ENCODE data around the gene NRP1. TPM values are rescaled to one million over a fixed set of nuclear protein-coding genes. Genes with fewer than 3 reads are reported as not detected.
"Not testable (repeated sequence)": the region's sequence is repeated elsewhere in the genome, so short reads cannot be mapped to it uniquely, and the experiment has no call there.

Gene NRP1
- total RNA-seq, 2 donors from 2014 or later = 0.33 to 1.5 TPM

GRCh38 chr10:33143160-33143728 is 191.2 kb downstream of the NRP1 start:
- Mint-ChIP-seq H3K9me3 (no peaks in the 10 kb centered on the region), H3K4me1 (ENCODE audit: low read depth in 2 of 2) (peaks cover 31 to 38% of the 10 kb centered on the region in 2 donors), H3K4me3 (peak overlapping the region; percentile 52), H3K27ac (peak overlapping the region; percentile 32 to 66), H3K36me3 (no peaks in the 10 kb centered on the region), H3K27me3 (no peaks in the 10 kb centered on the region)
- ATAC-seq (peak; percentile 69 to 89), DNase-seq (ENCODE audit: low spot score) (no peak)

- ATAC-seq (no peak), DNase-seq (ENCODE audit: low spot score) (no peak)
- Mint-ChIP-seq H3K27ac (no peak overlapping the region), H3K36me3 (no peaks in the 10 kb centered on the region), H3K4me3 (no peak overlapping the region), H3K4me1 (ENCODE audit: low read depth in 2 of 2) (peaks cover 39 to 42% of the 10 kb centered on the region in 2 donors), H3K27me3 (no peaks in the 10 kb centered on the region), H3K9me3 (no peaks in the 10 kb centered on the region)
These were observed 192.2 kb downstream of the NRP1 start for GRCh38 chr10:33142295-33142694.

GRCh38 chr10:33141251-33141650 is 193.2 kb downstream of the NRP1 start:
- ATAC-seq = no peak
- Mint-ChIP-seq H3K4me1 (ENCODE audit: low read depth in 2 of 2) (peaks cover 40 to 50% of the 10 kb centered on the region in 2 donors), H3K27ac (peak overlapping the region in 1 of 2 donors; percentile 69), H3K36me3 (no peaks in the 10 kb centered on the region), H3K4me3 (no peak overlapping the region), H3K9me3 (no peaks in the 10 kb centered on the region), H3K27me3 (no peaks in the 10 kb centered on the region)
- no peak for DNase-seq (ENCODE audit: low spot score)

- Mint-ChIP-seq H3K4me1 (ENCODE audit: low read depth in 2 of 2) (peaks cover 37 to 50% of the 10 kb centered on the region in 2 donors), H3K27me3 (no peaks in the 10 kb centered on the region), H3K36me3 (no peaks in the 10 kb centered on the region), H3K4me3 (peak overlapping the region; percentile 57), H3K27ac (peak overlapping the region; percentile 28 to 38), H3K9me3 (no peaks in the 10 kb centered on the region)
- peak; percentile 44 to 59 for ATAC-seq
- no peak for DNase-seq (ENCODE audit: low spot score)
These were observed 195.3 kb downstream of the NRP1 start for GRCh38 chr10:33139181-33139646.

- H3K4me3 Mint-ChIP-seq = peak overlapping the region; percentile 30
- ATAC-seq; H3K9me3 Mint-ChIP-seq; H3K36me3 Mint-ChIP-seq; H3K27ac Mint-ChIP-seq; DNase-seq (ENCODE audit: low spot score); H3K27me3 Mint-ChIP-seq: not testable (repeated sequence)
- peaks cover 39 to 49% of the 10 kb centered on the region in 2 donors for H3K4me1 Mint-ChIP-seq (ENCODE audit: low read depth in 2 of 2)
These were observed 195.8 kb downstream of the NRP1 start for GRCh38 chr10:33138686-33139085.

GRCh38 chr10:33137356-33138005 is 197.0 kb downstream of the NRP1 start:
- no peak overlapping the region for H3K4me3 Mint-ChIP-seq
- H3K9me3 Mint-ChIP-seq = no peaks in the 10 kb centered on the region
- H3K27ac Mint-ChIP-seq = peak overlapping the region; percentile 23 to 24
- H3K4me1 Mint-ChIP-seq (ENCODE audit: low read depth in 2 of 2) = peaks cover 42 to 49% of the 10 kb centered on the region in 2 donors
- no peaks in the 10 kb centered on the region for H3K27me3 Mint-ChIP-seq
- H3K36me3 Mint-ChIP-seq = no peaks in the 10 kb centered on the region
- DNase-seq (ENCODE audit: low spot score) (no peak), ATAC-seq (no peak)

- Mint-ChIP-seq H3K4me1 (ENCODE audit: low read depth in 2 of 2) (peaks cover 41 to 56% of the 10 kb centered on the region in 2 donors), H3K27me3 (no peaks in the 10 kb centered on the region), H3K27ac (peak overlapping the region; percentile 23 to 24), H3K4me3 (no peak overlapping the region), H3K36me3 (no peaks in the 10 kb centered on the region), H3K9me3 (no peaks in the 10 kb centered on the region)
- ATAC-seq (peak in 1 of 2 donors; percentile 48), DNase-seq (ENCODE audit: low spot score) (no peak)
These were observed 197.7 kb downstream of the NRP1 start for GRCh38 chr10:33136781-33137180.

- no peaks in the 10 kb centered on the region for H3K9me3 Mint-ChIP-seq
- no peaks in the 10 kb centered on the region for H3K36me3 Mint-ChIP-seq
- H3K27ac Mint-ChIP-seq = peak overlapping the region in 1 of 2 donors; percentile 24
- ATAC-seq (no peak), DNase-seq (ENCODE audit: low spot score) (no peak)
- no peaks in the 10 kb centered on the region for H3K27me3 Mint-ChIP-seq
- peaks cover 41 to 56% of the 10 kb centered on the region in 2 donors for H3K4me1 Mint-ChIP-seq (ENCODE audit: low read depth in 2 of 2)
- no peak overlapping the region for H3K4me3 Mint-ChIP-seq
These were observed 198.2 kb downstream of the NRP1 start for GRCh38 chr10:33136271-33136670.

GRCh38 chr10:33134011-33134751 is 200.3 kb downstream of the NRP1 start:
- H3K36me3 Mint-ChIP-seq = no peaks in the 10 kb centered on the region
- H3K27ac Mint-ChIP-seq = peak overlapping the region; percentile 57 to 77
- H3K4me1 Mint-ChIP-seq (ENCODE audit: low read depth in 2 of 2) = peaks cover 30 to 50% of the 10 kb centered on the region in 2 donors
- H3K4me3 Mint-ChIP-seq = peak overlapping the region; percentile 49
- ATAC-seq (peak; percentile 92 to 94), DNase-seq (ENCODE audit: low spot score) (peak; percentile 65)
- no peaks in the 10 kb centered on the region for H3K9me3 Mint-ChIP-seq
- H3K27me3 Mint-ChIP-seq = no peaks in the 10 kb centered on the region

GRCh38 chr10:33133557-33133956 is 200.9 kb downstream of the NRP1 start:
- peaks cover 31 to 52% of the 10 kb centered on the region in 2 donors for H3K4me1 Mint-ChIP-seq (ENCODE audit: low read depth in 2 of 2)
- no peaks in the 10 kb centered on the region for H3K9me3 Mint-ChIP-seq
- ATAC-seq = no peak
- no peaks in the 10 kb centered on the region for H3K36me3 Mint-ChIP-seq
- no peak for DNase-seq (ENCODE audit: low spot score)
- no peak overlapping the region for H3K4me3 Mint-ChIP-seq
- H3K27me3 Mint-ChIP-seq = no peaks in the 10 kb centered on the region
- H3K27ac Mint-ChIP-seq = peak overlapping the region; percentile 57 to 77

- no peak overlapping the region for H3K4me3 Mint-ChIP-seq
- H3K27me3 Mint-ChIP-seq = no peaks in the 10 kb centered on the region
- no peaks in the 10 kb centered on the region for H3K9me3 Mint-ChIP-seq
- ATAC-seq (no peak), DNase-seq (ENCODE audit: low spot score) (no peak)
- peak overlapping the region; percentile 9 to 16 for H3K27ac Mint-ChIP-seq
- H3K36me3 Mint-ChIP-seq = no peaks in the 10 kb centered on the region
- peaks cover 33 to 49% of the 10 kb centered on the region in 2 donors for H3K4me1 Mint-ChIP-seq (ENCODE audit: low read depth in 2 of 2)
These were observed 201.8 kb downstream of the NRP1 start for GRCh38 chr10:33132626-33133025.

- H3K4me3 Mint-ChIP-seq = no peak overlapping the region
- peak overlapping the region in 1 of 2 donors; percentile 56 for H3K27ac Mint-ChIP-seq
- no peaks in the 10 kb centered on the region for H3K36me3 Mint-ChIP-seq
- H3K4me1 Mint-ChIP-seq (ENCODE audit: low read depth in 2 of 2) = peaks cover 53 to 54% of the 10 kb centered on the region in 2 donors
- no peaks in the 10 kb centered on the region for H3K27me3 Mint-ChIP-seq
- H3K9me3 Mint-ChIP-seq = no peaks in the 10 kb centered on the region
- no peak for DNase-seq (ENCODE audit: low spot score)
- no peak for ATAC-seq
These were observed 204.5 kb downstream of the NRP1 start for GRCh38 chr10:33129996-33130386.

- peak overlapping the region; percentile 79 to 87 for H3K27ac Mint-ChIP-seq
- ATAC-seq = no peak
- H3K27me3 Mint-ChIP-seq = no peaks in the 10 kb centered on the region
- DNase-seq (ENCODE audit: low spot score) = no peak
- peaks cover 49 to 51% of the 10 kb centered on the region in 2 donors for H3K4me1 Mint-ChIP-seq (ENCODE audit: low read depth in 2 of 2)
- no peak overlapping the region for H3K4me3 Mint-ChIP-seq
- no peaks in the 10 kb centered on the region for H3K36me3 Mint-ChIP-seq
- no peaks in the 10 kb centered on the region for H3K9me3 Mint-ChIP-seq
These were observed 205.1 kb downstream of the NRP1 start for GRCh38 chr10:33129141-33129995.

Data from natural killer cell treated with Interleukin-12 subunit alpha and Interleukin-12 subunit beta and Interleukin-15 and Interleukin-18, amount 100 ng/mL, for 72 hours (primary cell).